ENCODE measurements around the gene CCDC85B. TPM values are rescaled to one million over a fixed set of nuclear protein-coding genes. Genes with fewer than 3 reads are reported as not detected.

CCDC85B gene
- total RNA-seq, 1 experiment from 2014 or later, result 14.7 TPM

DNA sequence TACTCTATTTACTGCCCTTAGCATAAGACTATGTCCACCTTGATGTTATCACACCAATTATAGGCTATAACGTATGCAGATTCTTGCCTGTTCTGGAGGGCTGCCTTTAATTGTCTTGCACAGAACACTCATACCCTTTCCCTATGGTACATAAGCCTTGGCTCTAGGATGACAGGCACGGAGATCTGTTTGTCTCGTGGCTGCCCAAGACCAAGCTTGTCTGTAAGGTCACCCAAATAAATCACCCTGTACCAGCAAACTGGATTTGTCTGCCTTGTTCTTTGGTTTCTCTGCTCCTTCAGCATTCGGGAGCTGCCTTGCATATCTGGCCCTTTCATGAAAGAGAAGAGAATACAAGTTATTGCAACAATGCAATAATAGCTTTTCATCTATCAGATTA lies 47.3 kb downstream of the CCDC85B start:
- Histone ChIP-seq H3K4me1 (no peaks in the 10 kb centered on the region), H3K9me3 (no peaks in the 10 kb centered on the region), H3K4me3 (ENCODE audit: low read depth, low read length) (no peak overlapping the region), H3K36me3 (ENCODE audit: control insufficient read depth, insufficient read depth, low read length) (no peaks in the 10 kb centered on the region), H3K27me3 (replicated peaks; ENCODE audit: control insufficient read depth, insufficient read depth, low read length) (no peaks in the 10 kb centered on the region)
- TF ChIP-seq, protein P1, sequence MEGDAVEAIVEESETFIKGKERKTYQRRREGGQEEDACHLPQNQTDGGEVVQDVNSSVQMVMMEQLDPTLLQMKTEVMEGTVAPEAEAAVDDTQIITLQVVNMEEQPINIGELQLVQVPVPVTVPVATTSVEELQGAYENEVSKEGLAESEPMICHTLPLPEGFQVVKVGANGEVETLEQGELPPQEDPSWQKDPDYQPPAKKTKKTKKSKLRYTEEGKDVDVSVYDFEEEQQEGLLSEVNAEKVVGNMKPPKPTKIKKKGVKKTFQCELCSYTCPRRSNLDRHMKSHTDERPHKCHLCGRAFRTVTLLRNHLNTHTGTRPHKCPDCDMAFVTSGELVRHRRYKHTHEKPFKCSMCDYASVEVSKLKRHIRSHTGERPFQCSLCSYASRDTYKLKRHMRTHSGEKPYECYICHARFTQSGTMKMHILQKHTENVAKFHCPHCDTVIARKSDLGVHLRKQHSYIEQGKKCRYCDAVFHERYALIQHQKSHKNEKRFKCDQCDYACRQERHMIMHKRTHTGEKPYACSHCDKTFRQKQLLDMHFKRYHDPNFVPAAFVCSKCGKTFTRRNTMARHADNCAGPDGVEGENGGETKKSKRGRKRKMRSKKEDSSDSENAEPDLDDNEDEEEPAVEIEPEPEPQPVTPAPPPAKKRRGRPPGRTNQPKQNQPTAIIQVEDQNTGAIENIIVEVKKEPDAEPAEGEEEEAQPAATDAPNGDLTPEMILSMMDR (IDR thresholded peaks at IDR 0.05; ENCODE audit: insufficient read depth in 1 of 2, low read depth in 1 of 2, low read length in 1 of 2, severe bottlenecking in 1 of 2, unreplicated experiment in 1 of 2), result no peak
- no peak for DNase-seq
- ChIA-PET CTCF (no interaction called here), POLR2A (no interaction called here)
- Mint-ChIP-seq H3K27ac (ENCODE audit: unreplicated experiment) (no peak overlapping the region), H3K27me3 (ENCODE audit: insufficient read depth, unreplicated experiment) (peaks cover 4% of the 10 kb centered on the region), H3K36me3 (ENCODE audit: insufficient read depth, unreplicated experiment) (no peaks in the 10 kb centered on the region), H3K9me3 (ENCODE audit: unreplicated experiment) (no peaks in the 10 kb centered on the region), H3K4me3 (ENCODE audit: unreplicated experiment) (no peak overlapping the region), H3K4me1 (ENCODE audit: low read depth, unreplicated experiment) (no peaks in the 10 kb centered on the region)
- no TSS peak for BruUV-seq (replicated peaks)
- intact Hi-C loops (cut with micrococcal nuclease; ENCODE audit: unreplicated experiment), result no loop called here

Other genes with a start within 250 kb of the CCDC85B start
- 51.2 and 54.9 TPM in 2 replicates for gene RELA, start 227.8 kb upstream of the CCDC85B start, total RNA-seq (2022)
- gene KAT5, start 178.4 kb upstream of the CCDC85B start, total RNA-seq (2022), result 60.2 and 70.1 TPM in 2 replicates
- gene RNASEH2C, start 169.9 kb upstream of the CCDC85B start, total RNA-seq (2022), result 66.7 and 76.4 TPM in 2 replicates
- 18.2 and 19.3 TPM in 2 replicates for gene AP5B1, start 109.7 kb upstream of the CCDC85B start, total RNA-seq (2022)
- 19.5 and 21.2 TPM in 2 replicates for gene OVOL1, start 103.6 kb upstream of the CCDC85B start, total RNA-seq (2022)
- gene SNX32, start 56.7 kb upstream of the CCDC85B start, total RNA-seq (2022), result not detected in 2 replicates
- 960 and 1,056 TPM in 2 replicates for gene CFL1, start 32.5 kb upstream of the CCDC85B start, total RNA-seq (2022)
- 74.1 and 74.6 TPM in 2 replicates for gene MUS81, start 30.2 kb upstream of the CCDC85B start, total RNA-seq (2022)
- 1.3 and 1.4 TPM in 2 replicates for gene EFEMP2, start 17.9 kb upstream of the CCDC85B start, total RNA-seq (2022)
- not detected in 2 replicates for gene CTSW, start 10.8 kb upstream of the CCDC85B start, total RNA-seq (2022)
- 56.8 and 61.5 TPM in 2 replicates for gene FIBP, start 2.2 kb upstream of the CCDC85B start, total RNA-seq (2022)
- 2.7 and 3.9 TPM in 2 replicates for gene FOSL1, start 9.7 kb downstream of the CCDC85B start, total RNA-seq (2022)
- gene C11orf68, start 28.4 kb downstream of the CCDC85B start, total RNA-seq (2022), result 19.7 and 20.1 TPM in 2 replicates
- 91.0 and 93.1 TPM in 2 replicates for gene DRAP1, start 28.8 kb downstream of the CCDC85B start, total RNA-seq (2022)
- gene TSGA10IP, start 54.8 kb downstream of the CCDC85B start, total RNA-seq (2022), result 0.79 TPM in 1 of 2 replicates, not detected in the other
- 78.0 and 84.5 TPM in 2 replicates for gene SART1, start 71.1 kb downstream of the CCDC85B start, total RNA-seq (2022)
- 51.2 and 55.3 TPM in 2 replicates for gene EIF1AD, start 111.5 kb downstream of the CCDC85B start, total RNA-seq (2022)
- gene BANF1, start 111.8 kb downstream of the CCDC85B start, total RNA-seq (2022), result 295 and 300 TPM in 2 replicates
- gene CST6, start 121.3 kb downstream of the CCDC85B start, total RNA-seq (2022), result not detected in 2 replicates
- gene CATSPER1, start 135.8 kb downstream of the CCDC85B start, total RNA-seq (2022), result not detected in 2 replicates
- gene GAL3ST3, start 158.5 kb downstream of the CCDC85B start, total RNA-seq (2022), result not detected in 2 replicates
- 224 and 225 TPM in 2 replicates for gene SF3B2, start 161.7 kb downstream of the CCDC85B start, total RNA-seq (2022)
- gene PACS1, start 179.6 kb downstream of the CCDC85B start, total RNA-seq (2022), result 82.2 and 95.2 TPM in 2 replicates

All from Caco-2 (cell line).